Smooth muscle cell (in vitro differentiated cells): ENCODE results near the gene LRRC32. TPM values are rescaled to one million over a fixed set of nuclear protein-coding genes. Genes with fewer than 3 reads are reported as not detected.

Experiments used
- DNase-seq: peaks from one replicate; lab custom pipeline; 2025; ENCODE audit not compliant: unreplicated experiment; lab: John Stamatoyannopoulos, UW
- H2AFZ ChIP-seq: fragments of 200-600 bp; sonication (generic); 2 replicates; pipeline ENCODE4 v1.6.0; 2016; ENCODE audit warnings: antibody characterized with exemption, low read depth, mild to moderate bottlenecking
- H3F3A ChIP-seq: fragments of 200-600 bp; sonication (generic); 2 replicates; pipeline ENCODE4 v1.6.0; 2017; ENCODE audit warnings: antibody characterized with exemption, low read depth
- H3K27ac ChIP-seq: fragments of 200-600 bp; sonication (generic); 2 replicates; pipeline ENCODE4 v1.5.1; 2016; ENCODE audit warnings: low read depth, mild to moderate bottlenecking
- H3K27me3 ChIP-seq: fragments of 200-600 bp; sonication (generic); 2 replicates; pipeline ENCODE4 v1.6.1; 2016; ENCODE audit warnings: low read depth, mild to moderate bottlenecking
- H3K36me3 ChIP-seq: fragments of 200-600 bp; sonication (generic); 2 replicates; pipeline ENCODE4 v1.5.1; 2016; ENCODE audit warnings: low read depth
- H3K4me1 ChIP-seq: fragments of 200-600 bp; sonication (generic); 2 replicates; pipeline ENCODE4 v1.5.1; 2016; ENCODE audit warnings: low read depth
- H3K4me2 ChIP-seq: fragments of 200-600 bp; sonication (generic); 2 replicates; pipeline ENCODE4 v1.6.0; 2016; ENCODE audit warnings: mild to moderate bottlenecking
- H3K4me3 ChIP-seq: fragments of 200-600 bp; sonication (generic); 2 replicates; pipeline ENCODE4 v1.5.1; 2016; ENCODE audit warnings: mild to moderate bottlenecking
- H3K79me2 ChIP-seq: fragments of 200-600 bp; sonication (generic); 2 replicates; pipeline ENCODE4 v1.6.0; 2016; ENCODE audit warnings: low read depth, mild to moderate bottlenecking
- H3K9ac ChIP-seq: fragments of 200-600 bp; sonication (generic); 2 replicates; pipeline ENCODE4 v1.6.0; 2016; ENCODE audit warnings: low read depth
- H3K9me3 ChIP-seq: fragments of 200-600 bp; sonication (generic); replicated peaks from 2 replicates; pipeline ENCODE4 v1.5.1; 2016; ENCODE audit warnings: low read depth
- H4K20me1 ChIP-seq: fragments of 200-600 bp; sonication (generic); 2 replicates; pipeline ENCODE4 v1.6.0; 2016; ENCODE audit warnings: low read depth
- WGBS: methylation state at CpG from one replicate; pipeline ENCODE4 v1.1.7; 2016; ENCODE audit warnings: low lambda C conversion rate; 5-methylcytosine and 5-hydroxymethylcytosine counted together
- polyA plus RNA-seq: library from polyadenylated mRNA; unstranded; fragments of >200 nt; fragmentation: Nextera tagmentation; extraction: Ambion mirVana; gene quantifications from 2 replicates; pipeline ENCODE4 v1.2.1, GENCODE V29; 2016
- total RNA-seq: library from RNA; depleted of rRNA; stranded (reverse); fragments of >200 nt; gene quantifications from 2 replicates; pipeline ENCODE4 v1.2.3, GENCODE V29; 2014
- TF ChIP-seq, protein P1 (sequence below): fragments of 200-600 bp; sonication (generic); IDR thresholded peaks from 2 replicates; pipeline ENCODE4 v1.5.1; 2017; ENCODE audit warnings: borderline replicate concordance, mild to moderate bottlenecking, antibody characterized with exemption; ENCODE audit not compliant: insufficient read depth, poor library complexity, severe bottlenecking

The LRRC32 gene, protein sequence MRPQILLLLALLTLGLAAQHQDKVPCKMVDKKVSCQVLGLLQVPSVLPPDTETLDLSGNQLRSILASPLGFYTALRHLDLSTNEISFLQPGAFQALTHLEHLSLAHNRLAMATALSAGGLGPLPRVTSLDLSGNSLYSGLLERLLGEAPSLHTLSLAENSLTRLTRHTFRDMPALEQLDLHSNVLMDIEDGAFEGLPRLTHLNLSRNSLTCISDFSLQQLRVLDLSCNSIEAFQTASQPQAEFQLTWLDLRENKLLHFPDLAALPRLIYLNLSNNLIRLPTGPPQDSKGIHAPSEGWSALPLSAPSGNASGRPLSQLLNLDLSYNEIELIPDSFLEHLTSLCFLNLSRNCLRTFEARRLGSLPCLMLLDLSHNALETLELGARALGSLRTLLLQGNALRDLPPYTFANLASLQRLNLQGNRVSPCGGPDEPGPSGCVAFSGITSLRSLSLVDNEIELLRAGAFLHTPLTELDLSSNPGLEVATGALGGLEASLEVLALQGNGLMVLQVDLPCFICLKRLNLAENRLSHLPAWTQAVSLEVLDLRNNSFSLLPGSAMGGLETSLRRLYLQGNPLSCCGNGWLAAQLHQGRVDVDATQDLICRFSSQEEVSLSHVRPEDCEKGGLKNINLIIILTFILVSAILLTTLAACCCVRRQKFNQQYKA
- total RNA-seq (147 and 171 TPM in 2 replicates), polyA plus RNA-seq (330 and 444 TPM in 2 replicates)

DNA sequence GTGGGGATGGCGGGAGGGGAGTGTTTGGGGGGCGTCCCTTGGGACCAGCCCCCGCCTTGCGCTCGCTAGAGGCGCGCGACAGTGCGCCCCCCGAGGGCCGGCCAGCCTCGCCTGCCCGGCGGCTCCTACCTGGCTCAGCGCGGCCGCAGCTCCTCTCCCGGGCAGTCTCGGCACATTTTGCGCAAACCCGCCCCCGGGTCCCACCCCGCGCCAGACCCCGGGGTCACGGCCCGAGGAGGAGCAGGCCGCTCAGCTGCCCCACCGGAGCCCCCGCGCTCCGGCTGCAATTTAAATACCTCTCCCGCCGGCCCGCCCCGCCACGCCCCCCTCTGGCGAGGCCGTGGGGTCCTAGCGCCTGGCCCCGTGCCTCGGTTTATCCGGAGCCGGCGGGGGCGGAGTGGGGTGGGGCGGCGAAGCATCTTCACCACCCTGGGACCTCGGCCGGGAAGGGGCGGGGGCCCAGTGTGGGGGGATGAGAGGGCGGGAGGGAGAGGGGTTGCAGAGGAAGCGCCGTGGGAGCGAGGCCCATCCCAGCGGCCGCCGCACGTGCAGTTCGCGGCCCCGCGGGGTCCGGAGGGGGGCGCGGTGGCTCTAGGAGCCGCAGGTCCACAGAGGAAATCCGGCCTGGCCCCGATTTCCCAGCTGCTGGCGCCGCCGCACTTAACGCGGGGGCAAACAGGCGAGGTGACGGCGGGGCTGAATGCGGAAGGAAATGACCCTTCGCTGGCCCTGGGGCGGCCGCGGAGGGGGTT is at the start of gene LRRC32:
LRRC32 (minus strand) TSS at position 263 of the 752 bp plus-strand sequence. CDS start 4,793 bp downstream, outside the sequence.
- Histone ChIP-seq H3K4me3 (peak within 1 kb of the TSS; percentile 58), H3K9ac (peak within 1 kb of the TSS; percentile 77), H2AFZ (no peak within 1 kb of the TSS), H3K4me2 (peak within 1 kb of the TSS; percentile 89), H3K79me2 (peaks cover 41% of the 10 kb centered on the region), H4K20me1 (peaks cover 41% of the 10 kb centered on the region), H3K27me3 (no peaks in the 10 kb centered on the region), H3K27ac (peak within 1 kb of the TSS; percentile 79), H3K36me3 (no peaks in the 10 kb centered on the region), H3K9me3 (no peaks in the 10 kb centered on the region), H3F3A (no peaks in the 10 kb centered on the region), H3K4me1 (no peaks in the 10 kb centered on the region)
- 2% methylated on average over 38 of the region's 82 CpGs for WGBS
- DNase-seq, result no peak
- TF ChIP-seq, protein P1, sequence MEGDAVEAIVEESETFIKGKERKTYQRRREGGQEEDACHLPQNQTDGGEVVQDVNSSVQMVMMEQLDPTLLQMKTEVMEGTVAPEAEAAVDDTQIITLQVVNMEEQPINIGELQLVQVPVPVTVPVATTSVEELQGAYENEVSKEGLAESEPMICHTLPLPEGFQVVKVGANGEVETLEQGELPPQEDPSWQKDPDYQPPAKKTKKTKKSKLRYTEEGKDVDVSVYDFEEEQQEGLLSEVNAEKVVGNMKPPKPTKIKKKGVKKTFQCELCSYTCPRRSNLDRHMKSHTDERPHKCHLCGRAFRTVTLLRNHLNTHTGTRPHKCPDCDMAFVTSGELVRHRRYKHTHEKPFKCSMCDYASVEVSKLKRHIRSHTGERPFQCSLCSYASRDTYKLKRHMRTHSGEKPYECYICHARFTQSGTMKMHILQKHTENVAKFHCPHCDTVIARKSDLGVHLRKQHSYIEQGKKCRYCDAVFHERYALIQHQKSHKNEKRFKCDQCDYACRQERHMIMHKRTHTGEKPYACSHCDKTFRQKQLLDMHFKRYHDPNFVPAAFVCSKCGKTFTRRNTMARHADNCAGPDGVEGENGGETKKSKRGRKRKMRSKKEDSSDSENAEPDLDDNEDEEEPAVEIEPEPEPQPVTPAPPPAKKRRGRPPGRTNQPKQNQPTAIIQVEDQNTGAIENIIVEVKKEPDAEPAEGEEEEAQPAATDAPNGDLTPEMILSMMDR, result peak; percentile 9

- no peak overlapping the region for H3K4me2 ChIP-seq
- H3K4me3 ChIP-seq, result no peak overlapping the region
- H3F3A ChIP-seq, result no peaks in the 10 kb centered on the region
- H3K9ac ChIP-seq, result no peak overlapping the region
- 97% methylated on average over 9 of the region's 9 CpGs for WGBS
- no peaks in the 10 kb centered on the region for H3K79me2 ChIP-seq
- H3K27ac ChIP-seq, result no peak overlapping the region
- no peaks in the 10 kb centered on the region for H4K20me1 ChIP-seq
- TF ChIP-seq, protein P1, result no peak
- DNase-seq, result no peak
- no peak overlapping the region for H2AFZ ChIP-seq
- H3K27me3 ChIP-seq, result no peaks in the 10 kb centered on the region
- peaks cover 3% of the 10 kb centered on the region for H3K4me1 ChIP-seq
- H3K36me3 ChIP-seq, result no peaks in the 10 kb centered on the region
- H3K9me3 ChIP-seq, result no peaks in the 10 kb centered on the region
These were observed 49.1 kb upstream of the LRRC32 start for GRCh38 chr11:76719686-76720085.

GRCh38 chr11:76719281-76719680 is 48.7 kb upstream of the LRRC32 start:
- H3K36me3 ChIP-seq, result no peaks in the 10 kb centered on the region
- DNase-seq, result no peak
- H4K20me1 ChIP-seq, result no peaks in the 10 kb centered on the region
- no peak overlapping the region for H3K27ac ChIP-seq
- WGBS, result 89% methylated on average over 18 of the region's 19 CpGs
- H3F3A ChIP-seq, result no peaks in the 10 kb centered on the region
- no peak overlapping the region for H2AFZ ChIP-seq
- TF ChIP-seq, protein P1, result no peak
- no peaks in the 10 kb centered on the region for H3K9me3 ChIP-seq
- H3K79me2 ChIP-seq, result no peaks in the 10 kb centered on the region
- no peak overlapping the region for H3K4me3 ChIP-seq
- no peak overlapping the region for H3K9ac ChIP-seq
- H3K27me3 ChIP-seq, result no peaks in the 10 kb centered on the region
- no peak overlapping the region for H3K4me2 ChIP-seq
- peaks cover 3% of the 10 kb centered on the region for H3K4me1 ChIP-seq
